Measurements from ENCODE around the gene WDR35.

The WDR35 gene

GRCh38 chr2:19990416-19990728, 467 bp upstream of the WDR35 start:
- FAIRE-seq = no peak
- TF ChIP-seq POLR2A (IDR thresholded peaks at IDR 0.05; ENCODE audit: low read depth, low read length) = no peak
- no peak for DNase-seq (ENCODE audit: insufficient read length, low spot score)

GRCh38 chr2:19989342-19989666, 601 bp downstream of the WDR35 start:
- peak; percentile 9 for DNase-seq (ENCODE audit: insufficient read length, low spot score)
- no peak for FAIRE-seq
- TF ChIP-seq POLR2A (IDR thresholded peaks at IDR 0.05; ENCODE audit: low read depth, low read length) = no peak

- no peak for DNase-seq (ENCODE audit: insufficient read length, low spot score)
- no peak for TF ChIP-seq POLR2A (IDR thresholded peaks at IDR 0.05; ENCODE audit: low read depth, low read length)
- peak; percentile 15 for FAIRE-seq
These were observed 1.3 kb downstream of the WDR35 start for GRCh38 chr2:19988600-19988999.

GRCh38 chr2:19987936-19988335, 2.0 kb downstream of the WDR35 start:
- no peak for TF ChIP-seq POLR2A (IDR thresholded peaks at IDR 0.05; ENCODE audit: low read depth, low read length)
- FAIRE-seq (no peak), DNase-seq (ENCODE audit: insufficient read length, low spot score) (no peak)

- TF ChIP-seq POLR2A (IDR thresholded peaks at IDR 0.05; ENCODE audit: low read depth, low read length) = no peak
- DNase-seq (ENCODE audit: insufficient read length, low spot score) (no peak), FAIRE-seq (no peak)
These were observed 7.6 kb downstream of the WDR35 start for GRCh38 chr2:19982268-19982667.

- no peak for DNase-seq (ENCODE audit: insufficient read length, low spot score)
- TF ChIP-seq POLR2A (IDR thresholded peaks at IDR 0.05; ENCODE audit: low read depth, low read length) = no peak
- peak; percentile 6 for FAIRE-seq
These were observed 10.0 kb downstream of the WDR35 start for GRCh38 chr2:19979932-19980331.

GRCh38 chr2:19973466-19973865, 16.4 kb downstream of the WDR35 start:
- DNase-seq (ENCODE audit: insufficient read length, low spot score) (no peak), FAIRE-seq (no peak)
- no peak for TF ChIP-seq POLR2A (IDR thresholded peaks at IDR 0.05; ENCODE audit: low read depth, low read length)

GRCh38 chr2:19971691-19972090, 18.2 kb downstream of the WDR35 start:
- FAIRE-seq (no peak), DNase-seq (ENCODE audit: insufficient read length, low spot score) (no peak)
- no peak for TF ChIP-seq POLR2A (IDR thresholded peaks at IDR 0.05; ENCODE audit: low read depth, low read length)

GRCh38 chr2:19963386-19963785, 26.5 kb downstream of the WDR35 start:
- TF ChIP-seq POLR2A (IDR thresholded peaks at IDR 0.05; ENCODE audit: low read depth, low read length) = no peak
- no peak for DNase-seq (ENCODE audit: insufficient read length, low spot score)
- FAIRE-seq = no peak

- DNase-seq (ENCODE audit: insufficient read length, low spot score) (peak; percentile 47), FAIRE-seq (peak; percentile 81)
- TF ChIP-seq POLR2A (IDR thresholded peaks at IDR 0.05; ENCODE audit: low read depth, low read length) = no peak
These were observed 34.1 kb downstream of the WDR35 start for GRCh38 chr2:19955544-19956422.

- DNase-seq (ENCODE audit: insufficient read length, low spot score) (no peak), FAIRE-seq (no peak)
- no peak for TF ChIP-seq POLR2A (IDR thresholded peaks at IDR 0.05; ENCODE audit: low read depth, low read length)
These were observed 40.8 kb downstream of the WDR35 start for GRCh38 chr2:19949071-19949470.

GRCh38 chr2:19947184-19947940, 42.5 kb downstream of the WDR35 start:
- FAIRE-seq (no peak), DNase-seq (ENCODE audit: insufficient read length, low spot score) (no peak)
- no peak for TF ChIP-seq POLR2A (IDR thresholded peaks at IDR 0.05; ENCODE audit: low read depth, low read length)

- FAIRE-seq = no peak
- TF ChIP-seq POLR2A (IDR thresholded peaks at IDR 0.05; ENCODE audit: low read depth, low read length) = no peak
- DNase-seq (ENCODE audit: insufficient read length, low spot score) = no peak
These were observed 45.6 kb downstream of the WDR35 start for GRCh38 chr2:19944205-19944845.

GRCh38 chr2:19943189-19943588, 46.7 kb downstream of the WDR35 start:
- TF ChIP-seq POLR2A (IDR thresholded peaks at IDR 0.05; ENCODE audit: low read depth, low read length) = no peak
- DNase-seq (ENCODE audit: insufficient read length, low spot score) (no peak), FAIRE-seq (no peak)
